Mononuclear cell (primary cell): ENCODE results near the gene HDAC4. TPM values are rescaled to one million over a fixed set of nuclear protein-coding genes. Genes with fewer than 3 reads are reported as not detected.

Source experiments
- H3K27me3 ChIP-seq: 2 replicates; pipeline ENCODE4 v1.6.0; 2011; ENCODE audit warnings: low read length, control low read depth; ENCODE audit not compliant: insufficient read depth
- H3K4me1 ChIP-seq: 2 replicates; pipeline ENCODE4 v1.5.1; 2011; ENCODE audit warnings: mild to moderate bottlenecking, low read length, control low read depth; ENCODE audit not compliant: insufficient read depth
- H3K4me3 ChIP-seq: 2 replicates; pipeline ENCODE4 v1.5.1; 2011; ENCODE audit warnings: mild to moderate bottlenecking, low read length, moderate library complexity
- H3K9me3 ChIP-seq: 2 replicates; pipeline ENCODE4 v1.5.1; 2011; ENCODE audit warnings: low read depth, mild to moderate bottlenecking, control low read depth, low read length
- total RNA-seq: library from RNA; depleted of rRNA; stranded (reverse); fragments of >200 nt; gene quantifications from one replicate; pipeline ENCODE4 v1.2.3, GENCODE V29; 2012

Gene HDAC4
- total RNA-seq, 1 donor: 27.7 TPM

DNA sequence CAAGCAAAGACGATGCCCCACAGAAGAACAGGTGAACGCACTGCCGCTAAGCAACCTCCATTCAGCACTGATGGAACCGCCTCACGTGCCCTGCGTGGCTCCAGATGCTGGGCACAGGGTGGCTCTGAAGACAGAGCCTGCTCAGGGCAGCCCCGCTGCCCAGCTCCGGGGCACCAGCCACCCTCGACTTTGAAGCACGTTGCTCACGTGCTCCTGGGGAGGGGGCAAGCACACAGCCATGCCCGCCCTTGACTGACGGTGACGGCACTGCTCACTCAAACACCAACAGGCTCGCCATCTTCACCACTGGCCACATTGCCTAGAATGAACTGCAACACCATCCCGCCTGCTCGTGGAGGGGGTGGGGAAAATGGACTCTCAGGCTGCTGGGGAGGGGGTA lies 251.3 kb downstream of the HDAC4 start:
- no peak overlapping the region for H3K4me3 ChIP-seq
- H3K27me3 ChIP-seq: no peaks in the 10 kb centered on the region
- H3K4me1 ChIP-seq: peaks cover 6% of the 10 kb centered on the region
- H3K9me3 ChIP-seq: peaks cover 7% of the 10 kb centered on the region

GRCh38 chr2:239148495-239149200 lies 252.2 kb downstream of the HDAC4 start:
- no peaks in the 10 kb centered on the region for H3K27me3 ChIP-seq

GRCh38 chr2:239147376-239147775 lies 253.4 kb downstream of the HDAC4 start:
- no peaks in the 10 kb centered on the region for H3K27me3 ChIP-seq
- H3K4me1 ChIP-seq: peaks cover 6% of the 10 kb centered on the region
- H3K4me3 ChIP-seq: no peak overlapping the region
- peaks cover 7% of the 10 kb centered on the region for H3K9me3 ChIP-seq

More at GRCh38 chr2:239148495-239149200, 252.2 kb downstream of the HDAC4 start:
- peaks cover 6% of the 10 kb centered on the region for H3K4me1 ChIP-seq
- peaks cover 7% of the 10 kb centered on the region for H3K9me3 ChIP-seq
- no peak overlapping the region for H3K4me3 ChIP-seq

DNA sequence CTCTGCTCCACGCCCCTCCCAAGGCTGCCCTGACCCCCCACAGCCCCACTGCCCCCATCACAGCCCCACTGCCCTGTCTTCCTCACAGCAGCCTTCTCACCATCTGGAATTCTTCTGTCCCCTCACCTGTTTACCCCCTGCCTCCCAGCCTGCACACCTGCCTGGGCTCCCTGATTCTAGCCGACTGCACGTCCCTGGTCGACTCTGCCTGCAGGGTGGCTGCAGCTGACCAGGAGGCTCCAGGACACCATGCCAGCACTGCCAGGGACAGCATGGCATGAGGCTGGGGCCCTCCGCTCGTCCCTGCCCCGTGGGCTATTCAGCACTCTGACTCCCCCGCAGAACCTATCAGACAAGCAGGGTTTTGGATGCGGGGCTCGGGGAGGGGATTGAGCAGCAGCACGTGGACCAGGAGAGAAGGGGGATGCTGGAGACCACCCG lies 254.1 kb downstream of the HDAC4 start:
- no peak overlapping the region for H3K4me3 ChIP-seq
- peaks cover 7% of the 10 kb centered on the region for H3K9me3 ChIP-seq
- H3K27me3 ChIP-seq: no peaks in the 10 kb centered on the region
- peaks cover 6% of the 10 kb centered on the region for H3K4me1 ChIP-seq

- Histone ChIP-seq H3K27me3 (no peaks in the 10 kb centered on the region), H3K9me3 (peaks cover 7% of the 10 kb centered on the region), H3K4me1 (peaks cover 2% of the 10 kb centered on the region), H3K4me3 (no peak overlapping the region)
Measured at GRCh38 chr2:239146011-239146641, 254.7 kb downstream of the HDAC4 start.

GRCh38 chr2:239145601-239146000 lies 255.2 kb downstream of the HDAC4 start:
- Histone ChIP-seq H3K4me3 (no peak overlapping the region), H3K4me1 (no peaks in the 10 kb centered on the region), H3K27me3 (no peaks in the 10 kb centered on the region), H3K9me3 (peaks cover 5% of the 10 kb centered on the region)

DNA sequence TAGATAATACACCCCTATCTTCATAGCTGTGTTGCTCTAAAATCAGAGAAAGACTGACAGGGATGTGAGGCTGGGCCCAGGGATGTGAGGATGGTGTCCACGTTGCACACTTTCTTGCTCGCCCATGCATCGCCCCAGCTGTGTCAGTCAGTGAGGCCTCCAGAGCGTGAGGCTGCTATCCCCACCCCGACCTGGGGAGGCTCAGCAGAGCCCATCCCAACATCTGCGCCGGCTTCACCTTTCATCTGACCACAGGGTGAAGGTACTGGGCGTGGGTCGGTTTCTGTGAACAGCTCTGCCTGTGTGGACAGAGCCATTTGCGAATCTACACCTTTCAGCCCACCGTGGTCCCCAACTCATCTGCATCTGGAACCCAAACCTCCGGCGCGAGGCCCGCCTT lies 255.7 kb downstream of the HDAC4 start:
- H3K4me1 ChIP-seq: no peaks in the 10 kb centered on the region
- H3K9me3 ChIP-seq: peaks cover under 1% of the 10 kb centered on the region
- H3K4me3 ChIP-seq: no peak overlapping the region
- no peaks in the 10 kb centered on the region for H3K27me3 ChIP-seq

DNA sequence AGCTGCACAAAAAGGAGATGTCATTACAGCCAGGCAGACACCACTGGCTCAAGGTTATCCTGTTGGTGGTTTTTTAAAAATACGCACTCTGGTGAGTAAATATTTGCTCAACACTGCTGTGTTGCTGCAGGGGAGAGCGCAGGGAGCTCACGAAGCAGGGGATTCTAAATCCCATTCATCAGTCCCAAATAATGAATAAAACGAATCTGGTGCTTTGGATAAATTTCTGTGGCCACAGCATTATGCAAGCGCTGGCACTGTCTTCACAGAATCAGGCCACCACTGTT lies 256.2 kb downstream of the HDAC4 start:
- no peaks in the 10 kb centered on the region for H3K9me3 ChIP-seq
- H3K27me3 ChIP-seq: no peaks in the 10 kb centered on the region
- no peaks in the 10 kb centered on the region for H3K4me1 ChIP-seq
- H3K4me3 ChIP-seq: no peak overlapping the region

DNA sequence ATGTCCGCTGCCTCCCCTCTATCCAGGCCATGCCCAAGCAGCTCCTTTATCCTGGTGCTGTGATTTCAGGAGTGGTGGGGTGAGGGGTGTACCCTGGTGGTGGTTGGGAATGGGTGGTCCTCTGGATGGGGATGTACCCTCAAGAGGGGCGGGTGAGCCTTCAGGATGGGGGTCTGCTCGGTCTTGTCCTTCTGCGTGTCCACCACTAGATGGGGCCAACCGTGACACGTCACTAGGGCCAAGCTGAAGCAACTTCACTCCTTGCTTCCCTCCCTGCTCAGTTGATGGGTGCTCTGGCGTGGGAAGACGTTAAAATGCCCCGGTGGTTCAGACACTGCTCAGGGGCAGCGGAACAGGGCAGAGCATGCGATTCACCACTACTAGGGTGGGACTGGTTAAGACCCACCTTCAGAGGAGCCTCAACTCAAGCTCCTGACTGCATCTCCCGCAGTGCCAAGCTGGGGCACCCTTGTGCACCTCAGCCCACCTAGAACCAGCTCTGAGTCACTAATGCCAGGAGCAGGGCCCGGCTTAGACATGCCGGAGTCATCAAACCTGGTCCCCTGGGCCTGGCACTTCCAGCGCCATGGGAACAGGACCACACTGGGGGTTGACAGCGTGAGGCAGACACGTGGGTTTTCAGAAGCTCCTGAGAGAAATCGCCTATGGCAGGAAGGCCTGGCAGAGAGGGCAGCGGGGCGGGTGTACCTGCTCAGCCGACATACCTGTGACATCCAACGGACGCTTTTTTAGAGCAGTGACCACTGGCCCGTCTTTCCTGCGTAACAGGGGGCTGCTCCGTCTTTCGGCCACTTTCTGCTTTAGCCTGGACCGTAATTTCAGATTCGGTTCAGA lies 256.7 kb downstream of the HDAC4 start:
- no peak overlapping the region for H3K4me3 ChIP-seq
- H3K27me3 ChIP-seq: no peaks in the 10 kb centered on the region
- H3K4me1 ChIP-seq: no peaks in the 10 kb centered on the region
- no peaks in the 10 kb centered on the region for H3K9me3 ChIP-seq

DNA sequence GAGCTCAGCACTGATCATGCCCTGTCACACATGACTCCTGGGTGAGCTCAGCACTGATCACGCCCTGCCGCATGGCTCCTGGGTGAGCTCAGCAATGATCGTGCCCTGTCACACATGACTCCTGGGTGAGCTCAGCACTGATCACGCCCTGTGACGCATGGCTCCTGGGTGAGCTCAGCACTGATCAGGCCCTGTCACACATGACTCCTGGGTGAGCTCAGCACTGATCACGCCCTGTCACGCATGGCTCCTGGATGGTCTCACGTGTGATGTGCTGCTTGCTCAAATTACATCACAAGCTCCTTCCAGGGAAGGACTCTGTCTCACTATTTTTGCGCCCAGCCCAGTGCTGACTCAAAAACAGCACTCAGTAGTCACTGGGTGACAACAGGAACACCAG lies 258.0 kb downstream of the HDAC4 start:
- Histone ChIP-seq H3K4me1 (no peaks in the 10 kb centered on the region), H3K27me3 (no peaks in the 10 kb centered on the region), H3K9me3 (no peaks in the 10 kb centered on the region), H3K4me3 (no peak overlapping the region)

DNA sequence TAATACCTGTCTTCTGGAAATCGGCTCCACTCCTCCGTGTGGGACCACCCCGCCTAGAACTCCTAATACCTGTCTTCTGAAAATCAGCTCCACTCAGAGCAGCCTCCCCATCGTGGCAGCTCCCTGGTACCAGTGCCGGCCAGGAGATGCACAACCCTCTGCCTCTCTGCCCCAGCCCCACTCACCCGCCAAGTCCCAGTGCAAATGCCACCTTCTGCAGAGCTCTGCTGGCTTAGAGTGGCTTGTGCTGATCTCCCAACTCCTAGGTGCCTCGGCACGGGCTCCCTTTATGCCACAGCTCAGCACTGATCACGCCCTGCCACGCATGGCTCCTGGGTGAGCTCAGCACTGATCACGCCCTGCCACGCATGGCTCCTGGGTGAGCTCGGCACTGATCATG lies 258.5 kb downstream of the HDAC4 start:
- no peaks in the 10 kb centered on the region for H3K4me1 ChIP-seq
- no peaks in the 10 kb centered on the region for H3K27me3 ChIP-seq
- H3K4me3 ChIP-seq: no peak overlapping the region
- H3K9me3 ChIP-seq: no peaks in the 10 kb centered on the region

DNA sequence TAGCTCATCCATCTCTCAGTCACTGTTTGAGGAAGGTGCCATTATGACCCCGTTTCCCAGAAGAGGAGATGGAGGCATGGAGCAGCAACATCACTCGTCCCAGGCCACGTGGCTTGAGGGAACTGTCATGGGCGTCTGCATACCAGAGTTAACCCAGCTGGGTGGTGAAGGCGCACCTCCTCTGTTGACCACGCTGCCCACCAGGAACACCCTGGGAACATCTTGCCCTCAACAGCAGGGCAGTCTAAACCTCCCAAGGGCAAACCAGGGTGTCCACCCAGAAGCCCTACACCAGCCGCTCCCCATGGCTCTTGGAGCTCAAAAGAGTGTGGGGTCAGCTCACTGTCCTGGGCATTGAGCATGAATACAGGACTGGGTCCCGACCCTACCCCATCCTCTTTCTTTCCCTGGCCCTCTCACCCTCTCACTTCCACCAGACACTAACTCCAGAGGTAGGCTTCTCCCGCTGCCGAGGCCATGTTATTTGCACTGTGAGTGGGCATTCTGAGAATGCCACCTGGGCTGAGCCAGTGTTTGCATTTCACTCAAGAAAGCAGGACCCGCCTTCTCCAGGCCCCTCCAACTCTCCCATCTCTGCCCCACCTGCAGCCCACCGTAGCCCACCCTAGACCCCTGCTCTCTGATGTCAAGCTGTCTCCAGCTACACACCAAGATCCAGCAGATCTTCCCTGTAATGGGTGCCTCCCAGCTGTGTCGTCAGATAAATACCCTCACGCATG lies 259.6 kb downstream of the HDAC4 start:
- Histone ChIP-seq H3K27me3 (no peaks in the 10 kb centered on the region), H3K9me3 (no peaks in the 10 kb centered on the region), H3K4me3 (no peak overlapping the region), H3K4me1 (no peaks in the 10 kb centered on the region)

- H3K4me3 ChIP-seq: no peak overlapping the region
- H3K9me3 ChIP-seq: no peaks in the 10 kb centered on the region
- no peaks in the 10 kb centered on the region for H3K27me3 ChIP-seq
- no peaks in the 10 kb centered on the region for H3K4me1 ChIP-seq
Measured at GRCh38 chr2:239140346-239141020, 260.3 kb downstream of the HDAC4 start.

GRCh38 chr2:239139566-239139965 lies 261.3 kb downstream of the HDAC4 start:
- H3K27me3 ChIP-seq: no peaks in the 10 kb centered on the region
- H3K4me1 ChIP-seq: no peaks in the 10 kb centered on the region
- no peaks in the 10 kb centered on the region for H3K9me3 ChIP-seq
- H3K4me3 ChIP-seq: no peak overlapping the region
